Measurements from ENCODE around the gene AOPEP.

DNA sequence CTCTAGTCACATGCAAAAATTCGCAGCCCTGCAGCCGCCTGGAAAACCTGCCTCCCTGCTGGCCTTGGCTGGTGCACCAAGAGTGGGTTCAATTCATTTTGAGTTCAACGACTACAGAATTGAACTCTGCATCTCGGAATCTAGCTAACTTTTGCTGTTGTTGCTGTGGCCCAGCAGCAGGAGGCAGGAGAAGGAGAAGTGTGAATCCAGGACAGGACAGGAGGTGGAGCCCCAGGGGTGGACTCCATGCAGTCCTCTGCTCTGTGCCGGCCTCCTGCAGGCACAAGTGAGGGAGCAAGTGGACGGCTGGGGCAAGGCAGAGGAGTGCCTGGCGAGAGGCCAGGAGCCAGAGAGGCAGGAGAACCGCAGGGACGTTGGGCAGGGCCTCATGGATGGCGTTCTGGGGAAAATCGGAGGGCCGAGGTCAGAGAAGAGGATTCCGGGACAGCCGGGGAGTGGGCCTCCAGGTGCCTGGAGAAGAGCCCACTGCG is 376.8 kb downstream of the AOPEP start:
- TF ChIP-seq CTCF (IDR thresholded peaks at IDR 0.05) (no peak), POLR2A (IDR thresholded peaks at IDR 0.05) (no peak), POLR2AphosphoS5 (IDR thresholded peaks at IDR 0.05) (no peak)

All from suprapubic skin (tissue), 4 donors.